Measurements from ENCODE around the gene MKNK2.
A peak's percentile ranks its signal among the peaks of the same experiment; 100 is the strongest.
"Not testable (repeated sequence)": the region's sequence is repeated elsewhere in the genome, so short reads cannot be mapped to it uniquely, and the experiment has no call there.

The MKNK2 gene

DNA sequence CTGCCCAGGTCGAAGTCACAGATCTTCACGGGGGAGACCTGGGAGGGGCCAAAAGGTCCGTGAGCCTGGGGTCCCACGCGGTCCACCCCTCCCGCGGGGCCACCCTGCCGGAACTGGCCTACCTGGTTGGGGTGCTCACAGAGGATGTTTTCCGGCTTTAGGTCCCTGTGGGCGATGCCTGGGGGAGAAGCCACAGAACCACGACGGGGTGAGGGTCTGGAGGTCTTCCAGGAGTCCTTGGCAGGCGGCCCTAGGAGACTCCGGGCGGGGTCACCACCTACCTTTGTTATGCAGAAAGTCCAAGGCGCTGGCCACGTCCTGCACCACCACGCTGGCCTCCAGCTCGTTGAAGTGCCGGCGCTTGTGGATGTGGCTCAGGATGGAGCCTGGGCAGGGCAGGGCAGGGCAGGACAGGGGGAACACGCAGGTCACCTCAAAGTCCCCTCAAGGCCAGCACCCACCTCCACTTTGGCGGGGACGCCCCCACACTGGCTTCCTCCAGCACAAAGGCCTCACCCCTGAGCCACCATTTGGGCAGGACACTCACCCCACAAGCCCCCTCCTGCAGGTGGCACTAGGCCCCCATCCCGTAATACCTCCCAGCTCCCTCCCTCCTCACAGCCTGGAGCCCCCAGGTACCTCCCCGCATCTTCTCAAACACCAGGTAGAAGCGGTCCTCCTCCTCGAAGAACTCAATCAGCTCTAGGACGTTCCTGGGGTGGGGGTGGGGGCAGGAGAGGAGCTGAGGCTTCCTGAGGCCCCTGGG lies 8.4 kb downstream of the MKNK2 start:
- no peak for DNase-seq

DNA sequence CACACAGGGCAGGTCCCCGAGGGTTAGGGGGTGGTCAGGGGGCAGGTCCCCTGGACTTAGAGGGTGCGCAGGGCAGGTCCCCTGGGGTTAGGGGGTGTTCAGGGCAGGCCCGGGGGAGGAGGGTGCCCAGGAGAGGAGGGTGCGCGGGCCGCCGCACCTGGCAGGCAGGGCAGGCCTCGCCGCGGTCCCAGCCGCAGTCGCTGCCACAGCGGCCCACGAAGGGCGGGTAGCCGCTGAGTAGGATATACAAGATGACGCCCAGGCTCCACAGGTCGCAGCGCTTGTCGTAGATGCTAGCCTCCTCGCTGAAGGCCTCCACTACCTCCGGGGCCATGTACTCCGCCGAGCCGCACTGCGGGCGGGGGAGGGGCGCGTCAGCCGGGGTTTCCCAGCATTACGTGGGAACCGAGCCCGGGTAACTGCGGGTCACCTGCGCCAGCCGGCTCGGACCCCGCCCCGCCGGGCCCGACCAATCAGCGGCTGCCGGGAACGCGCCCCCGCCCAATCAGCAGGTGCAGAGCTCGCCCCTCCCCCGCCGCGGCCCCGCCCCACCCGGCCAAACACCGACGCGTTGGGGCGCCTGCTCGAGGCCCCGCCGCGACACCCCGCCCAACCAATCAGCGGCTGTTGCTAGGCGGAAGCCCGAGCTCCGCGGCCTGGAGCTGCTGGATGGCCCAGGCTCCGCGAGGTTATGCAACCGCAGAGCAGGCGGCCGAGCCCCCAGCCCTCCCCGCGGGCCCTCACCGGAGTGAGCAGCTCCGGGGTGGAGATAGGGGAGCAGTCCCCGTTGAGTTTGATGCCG lies 9.2 kb downstream of the MKNK2 start:
- peak; percentile 31 for DNase-seq

DNA sequence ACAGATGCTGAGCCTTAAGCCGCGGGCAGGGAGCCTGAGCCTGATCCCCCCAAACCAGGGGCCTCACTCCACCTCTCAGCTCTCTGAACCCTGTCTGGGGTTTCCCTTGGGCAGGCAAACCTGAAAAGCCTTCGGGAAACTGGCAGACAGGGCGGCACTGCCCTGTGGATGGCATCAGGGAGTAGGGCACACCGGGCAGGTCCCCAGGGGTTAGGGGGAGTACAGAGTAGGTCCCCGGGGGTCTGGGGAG lies 9.7 kb downstream of the MKNK2 start:
- DNase-seq = no peak

DNA sequence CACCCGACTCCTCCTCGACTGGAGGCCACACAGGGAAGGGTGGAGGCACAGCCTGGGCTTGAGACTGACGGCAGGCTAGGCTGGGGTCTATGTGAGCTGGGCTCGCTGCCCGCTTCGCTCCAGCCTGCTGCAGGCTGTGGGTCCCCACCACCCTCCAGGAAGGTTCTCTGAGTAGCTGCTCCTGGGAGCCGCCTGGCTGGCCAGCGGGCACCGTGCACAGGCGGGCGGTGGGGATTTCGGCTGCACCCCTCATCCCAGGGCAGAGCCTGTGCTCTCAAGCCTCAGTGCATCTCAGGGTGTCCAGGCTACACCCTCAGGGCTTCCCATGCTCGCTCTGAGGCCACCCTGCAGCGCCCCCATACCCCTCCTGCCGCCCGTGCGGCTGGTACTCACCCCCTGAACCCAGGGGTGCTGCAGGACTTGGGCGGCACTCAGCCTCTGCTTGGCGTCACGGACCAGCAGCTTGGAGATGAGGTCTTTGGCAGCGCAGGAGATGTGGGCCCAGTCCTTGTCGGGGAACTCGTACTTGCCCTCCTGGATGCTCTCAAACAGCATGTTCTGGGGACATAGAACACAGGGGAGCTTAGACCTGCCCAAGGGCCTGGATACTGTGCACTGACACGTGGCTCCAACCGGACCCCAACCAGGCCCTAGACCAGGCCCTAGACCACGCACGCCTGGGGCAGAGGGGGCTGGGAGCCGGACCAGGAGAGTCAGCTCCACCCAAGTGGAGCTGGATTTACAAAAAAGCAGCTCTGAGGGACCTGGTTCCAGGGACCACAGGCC lies 10.2 kb downstream of the MKNK2 start:
- no peak for DNase-seq

DNA sequence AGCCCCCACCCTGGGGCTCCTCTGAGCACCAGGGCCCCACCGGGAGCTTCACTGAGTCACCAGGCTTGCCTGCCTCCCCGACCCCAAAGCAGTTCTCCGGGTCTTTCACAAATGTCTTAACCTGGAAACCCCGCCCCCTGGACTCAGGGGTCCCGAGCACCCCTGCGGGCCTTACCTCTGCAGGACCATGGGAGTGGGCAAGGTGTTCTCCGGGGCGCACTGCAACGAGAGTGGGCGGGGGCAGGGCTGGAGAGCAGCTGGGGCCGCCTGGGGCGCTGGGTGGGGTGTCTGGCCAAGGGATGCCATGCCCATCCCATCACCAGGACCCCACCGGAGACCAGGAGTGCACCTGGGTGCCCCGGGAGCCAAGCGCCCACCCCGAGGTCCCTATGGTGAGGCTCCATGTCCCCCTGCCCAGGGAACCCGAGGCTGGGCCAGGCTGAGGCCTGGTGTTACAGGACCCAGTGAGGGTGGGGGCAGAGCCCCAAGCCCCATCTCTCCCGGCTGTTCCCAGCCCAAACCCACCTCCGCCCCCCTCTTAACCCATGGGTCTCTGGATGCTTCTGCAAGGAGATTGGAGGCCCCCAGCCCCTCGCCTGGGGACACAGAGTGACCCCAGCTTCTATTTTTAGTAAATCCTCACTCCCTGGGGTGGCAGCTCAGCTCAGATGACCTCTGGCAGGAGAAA lies 10.9 kb downstream of the MKNK2 start:
- no peak for DNase-seq

DNA sequence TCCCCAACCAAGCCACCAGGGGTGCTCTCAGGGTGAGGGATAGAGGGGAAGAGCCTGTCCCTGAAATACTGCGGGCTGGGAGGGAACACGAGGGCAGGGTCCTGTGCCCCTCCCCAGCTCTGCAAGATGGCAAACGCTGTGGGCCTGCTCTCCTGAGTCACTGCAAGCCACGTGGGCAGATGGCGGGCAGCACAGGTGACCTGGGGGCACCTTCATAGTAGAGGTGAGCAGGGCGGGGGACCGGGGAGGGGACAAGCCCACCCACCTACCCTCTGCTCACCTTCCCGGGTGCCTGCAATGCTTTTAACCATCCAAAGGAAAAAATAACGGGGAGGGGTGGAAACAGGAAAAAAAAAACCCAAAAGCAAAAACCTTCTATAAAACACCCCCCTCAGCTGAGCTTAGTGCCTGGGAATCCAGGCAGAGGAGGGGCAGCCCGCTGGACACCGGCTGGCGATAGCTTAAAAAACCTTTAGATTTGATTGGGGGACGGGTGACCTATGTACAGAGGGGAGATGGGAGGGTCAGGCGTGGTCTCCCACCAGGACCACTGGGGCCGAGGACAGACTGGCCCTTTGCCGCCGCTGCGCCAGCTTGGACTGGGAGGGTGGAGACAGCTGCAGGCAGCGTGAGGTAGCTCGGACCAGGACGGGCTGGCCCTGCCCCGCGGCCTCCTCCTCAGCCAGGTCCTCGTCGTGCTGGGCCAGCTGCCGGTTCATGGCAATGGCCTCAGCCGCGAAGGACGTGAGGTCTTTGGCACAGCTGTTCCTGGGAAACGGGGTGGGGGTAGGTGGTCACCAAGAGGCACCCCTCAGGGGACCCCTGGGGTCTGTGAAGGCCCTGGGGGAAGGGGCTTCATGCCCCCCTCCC lies 11.7 kb downstream of the MKNK2 start:
- DNase-seq = no peak

DNA sequence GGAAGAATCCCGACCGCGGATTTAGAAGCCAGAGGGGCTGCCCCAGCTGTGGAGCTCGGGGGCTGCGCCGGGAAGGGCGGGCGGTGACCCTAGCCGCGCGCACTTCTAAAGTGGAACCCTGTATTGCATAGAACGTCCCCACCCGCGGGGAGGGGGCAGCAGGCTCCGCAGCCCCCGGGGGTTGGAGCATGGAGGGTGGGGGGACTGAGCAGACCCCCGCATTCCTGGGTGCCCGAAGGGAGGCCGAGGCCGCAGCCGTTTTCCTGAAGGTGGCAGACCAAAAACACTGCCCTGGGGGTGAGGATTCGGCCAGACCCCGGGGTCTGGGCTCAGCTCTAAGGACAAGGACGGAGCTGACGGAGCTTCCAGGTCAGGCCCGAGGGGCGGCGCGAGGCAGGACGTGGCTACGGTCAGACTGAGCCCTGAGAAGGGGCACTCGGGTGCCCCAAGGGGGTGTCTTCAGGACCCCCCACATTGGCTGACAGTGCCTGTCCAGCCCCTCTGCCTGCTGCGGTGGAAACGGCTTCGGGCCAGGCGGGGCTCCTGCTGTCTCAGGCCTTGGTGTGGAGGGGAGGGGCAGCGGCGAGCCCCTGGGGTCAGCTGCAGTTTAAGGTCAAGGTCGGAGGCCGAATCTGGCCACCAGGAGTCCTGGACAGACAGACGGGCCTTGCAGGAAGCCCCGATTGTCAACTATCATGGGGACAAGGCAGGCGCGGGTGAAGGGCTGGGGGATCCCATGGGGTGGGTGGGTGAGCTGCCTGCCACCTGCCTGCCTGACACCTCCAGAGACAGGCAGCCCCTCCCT lies 12.6 kb downstream of the MKNK2 start:
- DNase-seq = no peak

- DNase-seq = no peak
Observed at GRCh38 chr19:2037651-2038255, 13.3 kb downstream of the MKNK2 start.

- DNase-seq = no peak
Observed at GRCh38 chr19:2036424-2036823, 14.6 kb downstream of the MKNK2 start.

DNA sequence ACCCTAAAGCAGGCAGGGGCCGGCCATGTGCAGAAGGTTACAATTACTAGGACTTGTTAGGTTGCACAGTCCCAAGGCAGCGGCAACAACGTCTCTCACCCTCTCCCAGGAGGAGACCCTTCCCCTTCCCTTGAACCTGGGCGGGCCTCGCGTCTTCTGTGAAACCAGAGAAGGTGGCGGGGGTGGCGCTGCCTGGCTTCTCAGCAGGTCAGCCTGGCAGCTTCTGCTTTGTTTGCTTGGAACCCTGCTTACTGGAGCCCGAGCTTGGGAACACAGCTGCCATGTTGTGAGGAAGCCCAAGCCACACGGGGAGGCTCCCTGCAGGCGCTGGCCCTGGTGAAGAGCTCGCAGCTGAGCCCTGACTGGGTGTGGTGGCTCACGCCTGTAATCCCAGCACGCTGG lies 15.5 kb downstream of the MKNK2 start:
- DNase-seq = no peak

GRCh38 chr19:2034729-2035589 lies 16.1 kb downstream of the MKNK2 start:
- DNase-seq = no peak

- not testable (repeated sequence) for DNase-seq
Observed at GRCh38 chr19:2034253-2034652, 16.8 kb downstream of the MKNK2 start.

DNA sequence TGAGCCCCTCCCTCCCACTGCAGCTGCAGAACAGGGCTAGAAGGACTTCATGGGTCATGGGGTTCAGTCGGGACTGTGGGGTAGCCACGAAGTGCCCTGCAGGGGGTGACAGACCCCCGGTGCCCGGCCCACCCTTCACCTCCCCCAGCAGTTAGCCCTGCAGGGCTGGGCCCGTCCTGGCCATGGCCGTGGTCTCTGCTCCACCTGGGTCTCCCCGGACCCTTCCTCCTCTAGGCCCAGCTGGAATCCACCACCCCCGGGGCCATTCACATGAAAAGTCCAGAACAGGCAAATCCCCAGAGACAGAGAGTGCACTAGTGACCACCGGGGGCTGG lies 17.3 kb downstream of the MKNK2 start:
- no peak for DNase-seq

- no peak for DNase-seq
Observed at GRCh38 chr19:2033115-2033824, 17.8 kb downstream of the MKNK2 start.

GRCh38 chr19:2032296-2032941 lies 18.6 kb downstream of the MKNK2 start:
- DNase-seq = peak; percentile 62

GRCh38 chr19:2027361-2027760 lies 23.7 kb downstream of the MKNK2 start:
- no peak for DNase-seq

- DNase-seq = no peak
Observed at GRCh38 chr19:2026770-2027169, 24.3 kb downstream of the MKNK2 start.

- DNase-seq = no peak
Observed at GRCh38 chr19:2022289-2022688, 28.8 kb downstream of the MKNK2 start.

All from GOT3 (cell line).